Pulmonary artery endothelial cell (primary cell): ENCODE measurements around the gene SLC35A1. TPM values are rescaled to one million over a fixed set of nuclear protein-coding genes. Genes with fewer than 3 reads are reported as not detected.
A peak's percentile ranks its signal among the peaks of the same experiment; 100 is the strongest.

ENCODE experiments used
- DNase-seq: peaks from one replicate; pipeline ENCODE4 v3.0.0-alpha.2; 2011; ENCODE audit warnings: low read depth, low spot score
- total RNA-seq: library from RNA; depleted of rRNA; stranded (reverse); fragments of >200 nt; gene quantifications from 2 replicates; pipeline ENCODE4 v1.2.3, GENCODE V29; 2014

SLC35A1 gene
- total RNA-seq, 1 donor from 2014 or later, result 13.9 TPM

DNA sequence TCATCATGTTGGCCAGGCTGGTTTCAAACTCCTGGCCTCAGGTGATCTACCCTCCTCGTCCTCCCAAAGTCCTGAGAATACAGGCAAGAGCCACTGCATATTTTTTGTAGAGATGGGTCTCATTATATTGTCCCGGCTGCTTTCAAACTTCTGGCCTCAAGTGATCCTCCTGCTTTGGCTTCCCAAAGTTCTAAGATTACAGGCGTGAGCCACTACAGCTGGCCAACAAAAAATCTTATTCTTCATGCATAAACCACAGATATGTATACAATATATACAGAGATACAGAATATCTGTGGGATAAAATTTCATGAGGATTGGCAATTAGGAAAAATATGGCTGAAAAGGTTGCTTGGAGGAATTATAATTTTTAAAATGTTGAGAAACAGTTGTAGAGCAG lies 49.9 kb downstream of the SLC35A1 start:
- no peak for DNase-seq

DNA sequence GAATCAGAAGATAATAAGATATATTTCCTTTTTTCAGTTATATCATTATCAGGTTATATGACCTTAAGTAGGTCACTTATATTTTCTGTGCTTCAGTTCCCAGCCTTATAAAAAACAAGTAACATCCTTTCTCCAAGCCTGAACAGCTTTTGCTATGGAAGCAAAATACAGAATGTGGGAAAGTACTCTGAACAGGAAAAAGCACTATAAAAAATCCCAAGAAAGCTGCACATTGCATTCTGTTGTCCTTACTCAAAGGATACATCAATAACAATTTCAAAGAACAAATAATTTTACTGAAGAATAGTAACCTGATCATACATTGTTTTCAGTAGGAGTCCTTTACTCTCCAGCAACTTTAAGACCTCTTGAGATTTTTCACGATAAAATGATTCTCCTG lies 56.4 kb downstream of the SLC35A1 start:
- DNase-seq, result no peak

DNA sequence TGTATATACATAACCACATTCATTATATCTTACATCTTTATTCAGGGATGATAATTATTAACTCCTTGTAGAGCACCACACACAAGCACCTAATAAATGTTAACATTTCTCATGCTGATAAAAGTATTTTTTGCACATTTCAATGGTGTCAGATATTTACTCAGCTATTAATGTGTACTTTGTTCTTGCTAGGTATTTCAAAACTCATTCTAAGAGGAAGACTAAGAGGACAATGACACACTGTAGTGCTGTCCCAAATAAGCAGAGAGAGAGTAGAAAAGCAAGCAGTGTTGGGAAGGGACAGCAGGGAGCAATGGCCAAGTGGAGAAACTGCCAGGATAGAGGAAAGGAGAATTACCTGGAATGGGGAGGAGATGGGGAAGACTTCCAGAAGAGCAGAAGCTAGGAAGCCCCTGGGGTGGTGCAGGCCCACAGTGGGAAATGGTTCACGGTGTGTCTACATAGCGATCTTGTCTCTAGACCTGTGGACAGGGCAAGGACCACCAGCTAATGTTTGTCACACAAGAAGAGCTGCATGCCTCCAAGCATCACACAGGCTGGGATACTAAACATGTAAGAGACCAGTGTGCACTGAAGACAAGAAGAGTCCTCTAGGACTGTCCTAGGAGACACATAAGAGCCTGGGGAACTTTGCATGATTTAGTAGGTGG lies 61.7 kb downstream of the SLC35A1 start:
- DNase-seq, result no peak

DNA sequence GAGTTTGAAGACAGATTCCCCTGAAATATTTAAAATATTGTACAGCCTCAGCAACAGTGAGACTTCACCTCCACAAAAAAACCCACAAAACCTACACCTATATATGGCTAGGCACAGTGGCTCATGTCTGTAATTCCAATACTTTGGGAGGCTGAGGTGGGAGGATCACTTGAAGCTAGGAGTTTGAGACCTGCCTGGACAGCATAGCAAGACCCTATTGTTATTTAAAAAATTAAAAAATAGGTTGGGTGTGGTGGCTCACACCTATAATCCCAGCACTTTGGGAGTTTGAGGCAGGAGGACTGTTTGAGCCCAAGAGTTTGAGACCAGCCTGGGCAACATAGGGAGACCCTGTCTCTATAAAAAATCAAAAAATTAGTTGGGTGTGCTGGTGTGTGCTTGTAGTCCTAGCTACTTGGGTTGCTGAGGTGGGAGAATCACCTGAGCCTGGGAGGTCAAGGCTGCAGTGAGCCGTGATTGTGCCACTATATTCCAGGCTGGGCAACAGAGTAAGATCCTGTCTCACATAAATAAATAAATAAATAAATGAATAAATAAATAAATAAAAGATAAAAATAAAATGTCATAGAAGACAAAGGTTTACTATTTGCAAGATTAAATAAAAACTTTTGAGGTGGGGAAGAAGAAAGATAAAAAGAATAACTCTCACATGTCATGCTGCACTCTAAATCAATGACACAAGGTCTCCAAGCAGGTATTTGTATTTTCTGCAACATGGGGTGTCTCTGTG lies 65.9 kb downstream of the SLC35A1 start:
- DNase-seq, result no peak

DNA sequence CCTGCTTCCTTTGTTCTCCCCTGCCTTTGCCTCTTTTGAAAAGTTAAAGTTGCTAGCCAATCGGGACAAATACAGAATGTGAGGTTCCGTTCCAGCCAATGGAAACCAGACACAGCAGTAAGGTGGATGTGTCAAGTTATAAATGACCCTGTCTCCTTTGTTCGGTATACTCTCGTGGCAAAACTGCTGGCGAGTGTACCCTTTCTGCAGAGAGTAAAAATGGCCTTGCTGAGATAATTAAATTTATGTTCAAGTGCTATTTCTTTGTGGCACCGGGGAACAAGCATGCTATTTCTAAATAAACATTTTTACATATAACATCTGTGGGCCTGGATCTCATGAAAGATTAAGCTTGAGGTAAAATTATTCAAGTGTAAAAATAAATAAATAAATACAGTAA lies 66.8 kb downstream of the SLC35A1 start:
- no peak for DNase-seq

DNA sequence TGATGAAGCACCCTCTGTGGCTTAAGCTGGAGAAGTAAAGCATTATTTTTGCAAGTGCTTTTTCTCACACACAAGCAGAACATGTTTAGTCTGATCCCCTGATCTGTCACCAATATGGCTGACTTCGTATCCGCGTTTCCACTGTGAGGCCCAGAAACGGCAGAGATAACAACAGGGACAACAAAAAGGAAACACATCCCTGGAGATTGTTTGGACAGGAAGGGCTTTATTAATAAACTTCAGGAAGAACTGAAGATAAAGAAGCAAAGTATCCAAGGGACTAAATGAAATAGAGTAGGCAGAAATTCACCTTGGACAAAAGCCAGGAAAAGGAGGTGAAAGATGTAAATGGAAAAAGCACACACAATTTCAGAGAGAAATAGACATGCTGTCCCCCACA lies 67.8 kb downstream of the SLC35A1 start:
- peak; percentile 57 for DNase-seq

DNA sequence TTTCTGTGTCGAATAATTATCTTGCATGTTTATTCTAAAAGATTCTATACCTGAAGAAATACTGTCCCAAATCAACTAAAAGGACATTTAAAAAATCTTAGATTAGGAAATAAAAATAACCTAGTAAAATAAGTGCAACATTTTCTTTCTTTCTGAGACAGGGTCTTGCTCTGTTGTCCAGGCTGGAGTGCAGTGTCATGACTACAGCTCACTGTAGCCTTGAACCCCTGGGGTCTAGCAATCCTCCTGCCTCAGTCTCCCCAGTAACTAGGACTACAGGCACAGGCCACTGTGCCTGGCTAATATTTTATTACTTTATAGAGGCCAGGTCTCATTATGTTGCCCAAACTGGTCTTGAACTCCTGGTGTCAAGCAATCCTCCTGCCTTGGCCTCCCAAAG lies 68.3 kb downstream of the SLC35A1 start:
- no peak for DNase-seq

DNA sequence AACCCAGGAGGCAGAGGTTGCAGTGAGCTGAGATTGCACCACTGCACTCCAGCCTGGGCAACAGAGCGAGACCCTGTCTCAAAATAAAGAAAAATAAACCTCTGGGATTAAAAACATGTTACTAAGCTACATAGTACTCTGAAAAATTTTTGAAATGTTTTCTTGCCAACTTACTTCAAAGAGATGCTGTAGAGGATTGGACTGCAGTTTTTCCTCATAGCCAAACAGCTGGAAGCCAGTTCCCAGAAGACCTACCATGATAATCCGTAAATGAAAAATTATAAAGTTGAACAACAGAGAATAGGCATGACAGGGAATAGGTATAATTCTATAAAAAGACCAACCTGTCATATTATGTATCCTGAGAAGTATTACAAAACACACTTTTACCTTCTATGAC lies 69.0 kb downstream of the SLC35A1 start:
- no peak for DNase-seq

DNA sequence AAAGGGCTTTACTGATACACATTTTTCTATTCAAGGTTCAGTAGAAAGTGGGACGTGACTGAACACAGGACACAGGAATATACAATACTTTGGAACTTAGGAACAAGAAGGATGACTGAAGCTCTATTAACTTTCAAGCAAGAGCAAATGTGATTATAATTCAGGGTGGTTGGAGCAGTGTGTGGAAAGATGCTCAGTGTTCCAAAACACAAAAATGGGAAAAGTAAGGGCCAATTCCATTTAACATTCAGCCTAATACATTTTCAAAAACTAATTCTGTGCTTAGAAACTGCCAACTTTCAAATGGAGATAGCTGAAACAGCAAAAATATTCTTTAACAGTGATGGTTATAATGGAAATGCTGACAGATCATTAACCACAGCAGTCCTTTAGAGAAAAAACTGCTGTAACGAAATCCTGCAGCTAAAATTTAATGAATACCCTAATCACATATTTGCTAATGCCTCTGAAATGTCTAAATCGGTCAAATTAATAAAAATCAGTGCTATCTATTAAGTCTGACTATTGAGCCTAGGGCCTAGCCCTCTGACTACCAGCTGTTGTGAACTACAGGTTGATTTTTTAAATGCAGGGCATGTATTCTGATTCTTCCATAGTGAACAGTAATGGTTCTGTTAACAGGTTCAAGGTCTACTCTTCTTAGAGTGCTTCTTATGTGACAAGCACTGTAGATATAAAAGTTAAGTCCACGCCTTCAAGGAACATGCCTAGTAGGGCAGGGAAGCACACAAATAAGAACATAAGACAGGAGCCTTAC lies 71.1 kb downstream of the SLC35A1 start:
- DNase-seq, result no peak

DNA sequence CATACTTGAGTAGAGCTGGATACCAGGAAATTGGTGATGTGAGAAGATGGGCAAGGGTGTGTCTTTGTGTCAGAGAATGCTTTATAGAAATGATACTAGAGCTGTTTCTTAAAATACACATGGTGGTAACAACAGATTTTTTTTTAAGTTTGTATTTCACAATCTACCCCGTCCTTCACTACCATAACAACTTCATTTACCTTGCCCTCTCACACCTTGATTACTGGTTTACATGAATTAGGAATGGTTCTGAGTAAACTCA lies 71.6 kb downstream of the SLC35A1 start:
- DNase-seq, result no peak

DNA sequence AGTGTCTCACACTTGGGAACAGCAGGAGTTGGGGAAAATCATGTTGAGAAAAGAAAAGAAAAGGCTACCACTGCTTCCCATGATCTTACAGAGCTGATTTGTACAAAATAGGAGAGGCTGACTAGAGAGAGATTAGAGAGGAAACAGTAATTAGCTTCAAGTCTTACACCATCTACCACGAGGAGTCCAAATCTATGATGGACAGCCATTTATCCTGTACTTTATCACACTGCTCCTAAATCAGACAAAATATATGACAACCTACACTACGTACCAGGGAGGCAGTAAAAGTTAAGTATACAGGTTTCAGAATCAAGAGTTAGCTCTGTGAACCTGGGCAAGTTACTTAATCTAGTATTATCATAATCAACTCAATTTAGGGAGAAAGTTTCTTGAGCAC lies 79.0 kb downstream of the SLC35A1 start:
- DNase-seq, result no peak

DNA sequence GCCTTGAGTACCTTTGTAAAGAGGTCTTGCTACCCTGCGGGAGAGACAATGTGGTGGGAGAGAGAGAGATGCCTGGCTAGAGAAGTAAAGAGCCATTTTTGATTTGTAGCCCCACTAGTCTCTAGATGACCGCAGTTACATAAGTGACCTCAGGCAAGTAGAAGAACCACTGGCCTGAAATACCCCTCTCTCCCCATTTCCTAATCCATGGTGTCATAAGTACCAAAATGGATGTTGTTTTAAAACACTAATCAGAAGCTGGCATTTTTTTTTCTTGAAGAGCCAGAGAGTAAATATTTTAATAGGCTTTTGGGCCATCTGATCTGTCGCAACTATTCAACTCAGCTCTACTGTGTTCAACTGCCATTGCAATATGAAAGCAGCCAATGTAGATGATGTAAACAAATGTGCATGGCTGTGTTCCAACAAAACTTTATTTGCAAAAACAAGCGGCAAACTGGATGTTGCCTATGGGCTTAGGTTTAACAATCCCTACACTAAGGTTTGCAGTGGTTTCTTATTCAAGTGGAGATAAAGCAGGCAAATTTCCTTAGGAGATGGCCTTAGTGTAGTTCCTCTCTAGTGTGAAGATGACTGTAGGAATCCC lies 80.5 kb downstream of the SLC35A1 start:
- no peak for DNase-seq

DNA sequence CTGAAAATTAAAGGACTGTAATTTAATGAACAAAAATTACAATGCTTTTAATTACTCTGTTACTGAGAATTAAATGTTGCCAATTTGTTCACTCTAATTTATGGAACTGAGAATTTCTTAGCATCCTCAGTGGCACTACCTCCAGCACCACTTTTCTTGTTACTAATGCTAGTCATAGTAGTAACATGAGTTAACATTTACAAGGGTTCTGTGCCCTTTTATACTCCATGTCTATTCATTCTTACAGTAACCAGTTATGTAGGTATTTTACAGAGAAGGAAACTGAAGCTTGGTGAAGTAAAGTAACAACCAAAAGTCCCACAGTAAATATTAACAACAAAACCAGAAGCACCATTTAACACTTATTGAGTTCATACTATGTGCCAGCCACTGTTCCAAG lies 82.7 kb downstream of the SLC35A1 start:
- no peak for DNase-seq

DNA sequence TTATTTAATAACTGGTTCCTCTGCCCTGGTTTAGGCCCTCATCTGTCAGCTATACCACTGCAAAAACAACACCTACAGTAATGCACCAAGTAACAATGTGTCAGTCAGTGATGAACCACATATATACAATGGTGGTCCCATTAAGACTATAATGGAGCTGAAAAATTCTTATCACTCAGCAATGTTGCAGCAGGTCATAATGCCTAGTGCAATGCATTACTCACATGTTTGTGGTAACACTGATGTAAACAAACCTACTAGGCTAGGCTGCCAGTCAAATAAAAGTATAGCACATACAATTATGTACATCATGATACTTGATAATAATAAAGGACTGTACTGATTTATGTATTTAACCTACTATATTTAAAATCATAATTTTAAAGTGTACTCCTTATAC lies 85.7 kb downstream of the SLC35A1 start:
- DNase-seq, result no peak

DNA sequence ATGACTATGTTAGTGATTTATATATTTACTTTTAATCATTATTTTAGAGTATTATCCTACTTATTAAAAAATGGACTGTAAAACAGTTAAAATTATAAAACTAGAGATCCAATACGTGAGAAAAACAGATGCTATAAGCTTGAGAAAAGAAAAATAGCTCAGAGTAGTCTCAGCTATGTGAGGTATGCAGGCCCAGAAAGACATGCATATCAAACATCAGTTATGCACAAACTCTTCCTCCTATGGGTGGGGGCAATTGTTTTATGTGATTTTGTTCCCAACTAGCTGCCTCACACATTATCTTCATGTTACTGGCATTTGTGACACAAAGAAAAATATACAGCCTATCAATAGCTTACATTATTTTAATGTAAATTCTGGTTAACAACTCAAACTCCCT lies 88.2 kb downstream of the SLC35A1 start:
- DNase-seq, result no peak

Other genes starting within 250 kb of the SLC35A1 start
- gene SMIM8, start 150.4 kb upstream of the SLC35A1 start, total RNA-seq, result 3.1 and 3.2 TPM in 2 replicates
- gene GJB7, start 143.7 kb upstream of the SLC35A1 start, total RNA-seq, result not detected in 2 replicates
- gene C6orf163, start 128.2 kb upstream of the SLC35A1 start, total RNA-seq, result 0.56 and 1.1 TPM in 2 replicates
- gene CFAP206, start 65.0 kb upstream of the SLC35A1 start, total RNA-seq, result 0.04 and 0.20 TPM in 2 replicates
- 28.3 and 34.0 TPM in 2 replicates for gene RARS2, start 117.0 kb downstream of the SLC35A1 start, total RNA-seq
- gene ORC3, start 117.2 kb downstream of the SLC35A1 start, total RNA-seq, result 13.3 and 19.8 TPM in 2 replicates
- gene AKIRIN2, start 229.3 kb downstream of the SLC35A1 start, total RNA-seq, result 18.5 and 20.3 TPM in 2 replicates